PC-9 (cell line): ENCODE measurements around the gene CNOT6L.

Experiments
- EZH2 ChIP-seq: fragments of 200-600 bp; sonication (generic); IDR thresholded peaks from 2 replicates; pipeline ENCODE4 v1.8.0; 2017; ENCODE audit warnings: antibody characterized with exemption, low read depth
- TF ChIP-seq, protein P1 (sequence below): fragments of 200-600 bp; sonication (generic); conservative IDR thresholded peaks from 2 replicates; pipeline ENCODE4 v1.6.1; 2017; ENCODE audit warnings: mixed run types, antibody characterized with exemption, mild to moderate bottlenecking, moderate library complexity

GRCh38 chr4:77787969-77788368 lies 31.2 kb downstream of the CNOT6L start:
- TF ChIP-seq, protein P1, sequence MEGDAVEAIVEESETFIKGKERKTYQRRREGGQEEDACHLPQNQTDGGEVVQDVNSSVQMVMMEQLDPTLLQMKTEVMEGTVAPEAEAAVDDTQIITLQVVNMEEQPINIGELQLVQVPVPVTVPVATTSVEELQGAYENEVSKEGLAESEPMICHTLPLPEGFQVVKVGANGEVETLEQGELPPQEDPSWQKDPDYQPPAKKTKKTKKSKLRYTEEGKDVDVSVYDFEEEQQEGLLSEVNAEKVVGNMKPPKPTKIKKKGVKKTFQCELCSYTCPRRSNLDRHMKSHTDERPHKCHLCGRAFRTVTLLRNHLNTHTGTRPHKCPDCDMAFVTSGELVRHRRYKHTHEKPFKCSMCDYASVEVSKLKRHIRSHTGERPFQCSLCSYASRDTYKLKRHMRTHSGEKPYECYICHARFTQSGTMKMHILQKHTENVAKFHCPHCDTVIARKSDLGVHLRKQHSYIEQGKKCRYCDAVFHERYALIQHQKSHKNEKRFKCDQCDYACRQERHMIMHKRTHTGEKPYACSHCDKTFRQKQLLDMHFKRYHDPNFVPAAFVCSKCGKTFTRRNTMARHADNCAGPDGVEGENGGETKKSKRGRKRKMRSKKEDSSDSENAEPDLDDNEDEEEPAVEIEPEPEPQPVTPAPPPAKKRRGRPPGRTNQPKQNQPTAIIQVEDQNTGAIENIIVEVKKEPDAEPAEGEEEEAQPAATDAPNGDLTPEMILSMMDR = no peak
- TF ChIP-seq EZH2 = no peak
